ENCODE results near the gene PSMB7. TPM values are rescaled to one million over a fixed set of nuclear protein-coding genes. Genes with fewer than 3 reads are reported as not detected.

The PSMB7 gene
- total RNA-seq, 1 experiment from 2014 or later: 187 TPM

DNA sequence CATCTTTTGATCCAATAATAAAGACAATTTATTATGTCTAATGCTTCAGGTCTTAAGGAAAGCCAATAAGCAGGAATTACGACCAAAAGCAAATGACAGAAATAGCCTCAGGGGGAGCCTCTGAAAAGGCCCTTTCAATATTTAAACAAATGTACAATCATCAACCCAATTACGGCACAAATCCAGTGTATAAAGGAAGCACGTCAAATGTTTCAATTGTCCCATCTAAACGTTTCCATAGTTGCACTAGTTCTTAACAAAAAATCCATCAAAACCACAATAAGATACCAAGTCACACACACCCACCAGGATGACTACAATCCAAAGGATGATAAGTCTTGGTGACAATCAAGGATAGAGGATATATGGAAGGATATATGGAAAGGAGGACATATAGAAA, 41.9 kb downstream of the PSMB7 start (continued):
- TF ChIP-seq, protein P1, sequence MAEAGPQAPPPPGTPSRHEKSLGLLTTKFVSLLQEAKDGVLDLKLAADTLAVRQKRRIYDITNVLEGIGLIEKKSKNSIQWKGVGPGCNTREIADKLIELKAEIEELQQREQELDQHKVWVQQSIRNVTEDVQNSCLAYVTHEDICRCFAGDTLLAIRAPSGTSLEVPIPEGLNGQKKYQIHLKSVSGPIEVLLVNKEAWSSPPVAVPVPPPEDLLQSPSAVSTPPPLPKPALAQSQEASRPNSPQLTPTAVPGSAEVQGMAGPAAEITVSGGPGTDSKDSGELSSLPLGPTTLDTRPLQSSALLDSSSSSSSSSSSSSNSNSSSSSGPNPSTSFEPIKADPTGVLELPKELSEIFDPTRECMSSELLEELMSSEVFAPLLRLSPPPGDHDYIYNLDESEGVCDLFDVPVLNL (CRISPR knock-in tag; IDR thresholded peaks at IDR 0.05; ENCODE audit: borderline replicate concordance, low read depth): no peak
- no peak for TF ChIP-seq NFE2L1 (CRISPR knock-in tag; IDR thresholded peaks at IDR 0.05)
- TF ChIP-seq GRHL2 (CRISPR knock-in tag; IDR thresholded peaks at IDR 0.05; ENCODE audit: insufficient replicate concordance, severe bottlenecking): no peak
- no peak for TF ChIP-seq NFATC4 (CRISPR knock-in tag; IDR thresholded peaks at IDR 0.05)
- TF ChIP-seq, protein P2, sequence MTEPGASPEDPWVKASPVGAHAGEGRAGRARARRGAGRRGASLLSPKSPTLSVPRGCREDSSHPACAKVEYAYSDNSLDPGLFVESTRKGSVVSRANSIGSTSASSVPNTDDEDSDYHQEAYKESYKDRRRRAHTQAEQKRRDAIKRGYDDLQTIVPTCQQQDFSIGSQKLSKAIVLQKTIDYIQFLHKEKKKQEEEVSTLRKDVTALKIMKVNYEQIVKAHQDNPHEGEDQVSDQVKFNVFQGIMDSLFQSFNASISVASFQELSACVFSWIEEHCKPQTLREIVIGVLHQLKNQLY (CRISPR knock-in tag; IDR thresholded peaks at IDR 0.05): no peak
- TF ChIP-seq ZBTB21 (CRISPR knock-in tag; IDR thresholded peaks at IDR 0.05; ENCODE audit: borderline replicate concordance): no peak
- no peak for TF ChIP-seq ATF1 (CRISPR knock-in tag; IDR thresholded peaks at IDR 0.05)
- TF ChIP-seq, protein P3, sequence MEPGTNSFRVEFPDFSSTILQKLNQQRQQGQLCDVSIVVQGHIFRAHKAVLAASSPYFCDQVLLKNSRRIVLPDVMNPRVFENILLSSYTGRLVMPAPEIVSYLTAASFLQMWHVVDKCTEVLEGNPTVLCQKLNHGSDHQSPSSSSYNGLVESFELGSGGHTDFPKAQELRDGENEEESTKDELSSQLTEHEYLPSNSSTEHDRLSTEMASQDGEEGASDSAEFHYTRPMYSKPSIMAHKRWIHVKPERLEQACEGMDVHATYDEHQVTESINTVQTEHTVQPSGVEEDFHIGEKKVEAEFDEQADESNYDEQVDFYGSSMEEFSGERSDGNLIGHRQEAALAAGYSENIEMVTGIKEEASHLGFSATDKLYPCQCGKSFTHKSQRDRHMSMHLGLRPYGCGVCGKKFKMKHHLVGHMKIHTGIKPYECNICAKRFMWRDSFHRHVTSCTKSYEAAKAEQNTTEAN (CRISPR knock-in tag; IDR thresholded peaks at IDR 0.05): no peak
- TF ChIP-seq SMAD4 (CRISPR knock-in tag; IDR thresholded peaks at IDR 0.05): no peak
- TF ChIP-seq, protein P4, sequence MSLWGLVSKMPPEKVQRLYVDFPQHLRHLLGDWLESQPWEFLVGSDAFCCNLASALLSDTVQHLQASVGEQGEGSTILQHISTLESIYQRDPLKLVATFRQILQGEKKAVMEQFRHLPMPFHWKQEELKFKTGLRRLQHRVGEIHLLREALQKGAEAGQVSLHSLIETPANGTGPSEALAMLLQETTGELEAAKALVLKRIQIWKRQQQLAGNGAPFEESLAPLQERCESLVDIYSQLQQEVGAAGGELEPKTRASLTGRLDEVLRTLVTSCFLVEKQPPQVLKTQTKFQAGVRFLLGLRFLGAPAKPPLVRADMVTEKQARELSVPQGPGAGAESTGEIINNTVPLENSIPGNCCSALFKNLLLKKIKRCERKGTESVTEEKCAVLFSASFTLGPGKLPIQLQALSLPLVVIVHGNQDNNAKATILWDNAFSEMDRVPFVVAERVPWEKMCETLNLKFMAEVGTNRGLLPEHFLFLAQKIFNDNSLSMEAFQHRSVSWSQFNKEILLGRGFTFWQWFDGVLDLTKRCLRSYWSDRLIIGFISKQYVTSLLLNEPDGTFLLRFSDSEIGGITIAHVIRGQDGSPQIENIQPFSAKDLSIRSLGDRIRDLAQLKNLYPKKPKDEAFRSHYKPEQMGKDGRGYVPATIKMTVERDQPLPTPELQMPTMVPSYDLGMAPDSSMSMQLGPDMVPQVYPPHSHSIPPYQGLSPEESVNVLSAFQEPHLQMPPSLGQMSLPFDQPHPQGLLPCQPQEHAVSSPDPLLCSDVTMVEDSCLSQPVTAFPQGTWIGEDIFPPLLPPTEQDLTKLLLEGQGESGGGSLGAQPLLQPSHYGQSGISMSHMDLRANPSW (CRISPR knock-in tag; conservative IDR thresholded peaks at IDR 0.05; ENCODE audit: low read depth): no peak
- TF ChIP-seq MXD4 (CRISPR knock-in tag; IDR thresholded peaks at IDR 0.05; ENCODE audit: borderline replicate concordance): no peak
- TF ChIP-seq, protein P5, sequence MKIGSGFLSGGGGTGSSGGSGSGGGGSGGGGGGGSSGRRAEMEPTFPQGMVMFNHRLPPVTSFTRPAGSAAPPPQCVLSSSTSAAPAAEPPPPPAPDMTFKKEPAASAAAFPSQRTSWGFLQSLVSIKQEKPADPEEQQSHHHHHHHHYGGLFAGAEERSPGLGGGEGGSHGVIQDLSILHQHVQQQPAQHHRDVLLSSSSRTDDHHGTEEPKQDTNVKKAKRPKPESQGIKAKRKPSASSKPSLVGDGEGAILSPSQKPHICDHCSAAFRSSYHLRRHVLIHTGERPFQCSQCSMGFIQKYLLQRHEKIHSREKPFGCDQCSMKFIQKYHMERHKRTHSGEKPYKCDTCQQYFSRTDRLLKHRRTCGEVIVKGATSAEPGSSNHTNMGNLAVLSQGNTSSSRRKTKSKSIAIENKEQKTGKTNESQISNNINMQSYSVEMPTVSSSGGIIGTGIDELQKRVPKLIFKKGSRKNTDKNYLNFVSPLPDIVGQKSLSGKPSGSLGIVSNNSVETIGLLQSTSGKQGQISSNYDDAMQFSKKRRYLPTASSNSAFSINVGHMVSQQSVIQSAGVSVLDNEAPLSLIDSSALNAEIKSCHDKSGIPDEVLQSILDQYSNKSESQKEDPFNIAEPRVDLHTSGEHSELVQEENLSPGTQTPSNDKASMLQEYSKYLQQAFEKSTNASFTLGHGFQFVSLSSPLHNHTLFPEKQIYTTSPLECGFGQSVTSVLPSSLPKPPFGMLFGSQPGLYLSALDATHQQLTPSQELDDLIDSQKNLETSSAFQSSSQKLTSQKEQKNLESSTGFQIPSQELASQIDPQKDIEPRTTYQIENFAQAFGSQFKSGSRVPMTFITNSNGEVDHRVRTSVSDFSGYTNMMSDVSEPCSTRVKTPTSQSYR (CRISPR knock-in tag; IDR thresholded peaks at IDR 0.05): no peak
- TF ChIP-seq EMX1 (CRISPR knock-in tag; IDR thresholded peaks at IDR 0.05): no peak

DNA sequence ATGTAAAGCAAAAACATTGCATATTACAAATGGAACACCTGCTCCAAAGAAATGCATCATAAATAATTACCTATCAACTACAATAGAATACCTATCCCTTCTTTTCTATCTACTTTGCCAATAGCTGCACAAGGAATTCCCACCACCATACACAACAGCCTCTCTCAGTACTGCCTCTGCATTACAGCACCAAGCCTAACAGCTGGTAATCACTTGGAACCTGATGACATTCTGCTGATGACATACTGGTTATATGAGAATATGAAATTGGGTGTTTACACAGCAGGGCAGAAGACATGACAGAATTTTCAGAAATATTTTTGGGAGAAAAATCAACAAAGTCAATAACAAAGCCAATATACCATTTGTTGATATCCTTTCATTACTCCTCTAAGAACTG, 43.2 kb downstream of the PSMB7 start:
- Mint-ChIP-seq H3K36me3 (peaks cover 14% of the 10 kb centered on the region), H3K4me3 (no peak overlapping the region), H3K4me1 (peaks cover 34% of the 10 kb centered on the region), H3K27ac (peak overlapping the region; percentile 42; the same call in 1 of the 2 replicates), H3K9me3 (peaks cover 6% of the 10 kb centered on the region), H3K27me3 (ENCODE audit: low read depth) (no peaks in the 10 kb centered on the region)
- ChIA-PET POLR2A (interaction anchor here (0.6 kb wide), 1 partner anchor 752 kb away, joined by 3 read pairs; no protein-coding TSS in a partner anchor), CTCF (interaction anchor here (1.2 to 1.6 kb wide), 3 partner anchors 15 to 331 kb away, joined by 3 to 4 read pairs (median 3); no protein-coding TSS in a partner anchor)
- ATAC-seq (no peak), DNase-seq (ENCODE audit: low spot score) (no peak)
- TF ChIP-seq ATF1 (CRISPR knock-in tag; IDR thresholded peaks at IDR 0.05) (no peak), PRRX2 (CRISPR knock-in tag; IDR thresholded peaks at IDR 0.05) (no peak), ESRRA (CRISPR knock-in tag; IDR thresholded peaks at IDR 0.05; ENCODE audit: borderline replicate concordance) (no peak), TP53 (CRISPR knock-in tag; IDR thresholded peaks at IDR 0.05) (no peak), ZNF396 (CRISPR knock-in tag; IDR thresholded peaks at IDR 0.05; ENCODE audit: borderline replicate concordance) (no peak), ZNF219 (CRISPR knock-in tag; IDR thresholded peaks at IDR 0.05; ENCODE audit: borderline replicate concordance) (no peak)
- TF ChIP-seq, protein P6, sequence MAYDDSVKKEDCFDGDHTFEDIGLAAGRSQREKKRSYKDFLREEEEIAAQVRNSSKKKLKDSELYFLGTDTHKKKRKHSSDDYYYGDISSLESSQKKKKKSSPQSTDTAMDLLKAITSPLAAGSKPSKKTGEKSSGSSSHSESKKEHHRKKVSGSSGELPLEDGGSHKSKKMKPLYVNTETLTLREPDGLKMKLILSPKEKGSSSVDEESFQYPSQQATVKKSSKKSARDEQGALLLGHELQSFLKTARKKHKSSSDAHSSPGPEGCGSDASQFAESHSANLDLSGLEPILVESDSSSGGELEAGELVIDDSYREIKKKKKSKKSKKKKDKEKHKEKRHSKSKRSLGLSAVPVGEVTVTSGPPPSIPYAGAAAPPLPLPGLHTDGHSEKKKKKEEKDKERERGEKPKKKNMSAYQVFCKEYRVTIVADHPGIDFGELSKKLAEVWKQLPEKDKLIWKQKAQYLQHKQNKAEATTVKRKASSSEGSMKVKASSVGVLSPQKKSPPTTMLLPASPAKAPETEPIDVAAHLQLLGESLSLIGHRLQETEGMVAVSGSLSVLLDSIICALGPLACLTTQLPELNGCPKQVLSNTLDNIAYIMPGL (CRISPR knock-in tag; IDR thresholded peaks at IDR 0.05): no peak
- TF ChIP-seq, protein P7, sequence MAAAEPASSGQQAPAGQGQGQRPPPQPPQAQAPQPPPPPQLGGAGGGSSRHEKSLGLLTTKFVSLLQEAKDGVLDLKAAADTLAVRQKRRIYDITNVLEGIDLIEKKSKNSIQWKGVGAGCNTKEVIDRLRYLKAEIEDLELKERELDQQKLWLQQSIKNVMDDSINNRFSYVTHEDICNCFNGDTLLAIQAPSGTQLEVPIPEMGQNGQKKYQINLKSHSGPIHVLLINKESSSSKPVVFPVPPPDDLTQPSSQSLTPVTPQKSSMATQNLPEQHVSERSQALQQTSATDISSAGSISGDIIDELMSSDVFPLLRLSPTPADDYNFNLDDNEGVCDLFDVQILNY (CRISPR knock-in tag; IDR thresholded peaks at IDR 0.05): no peak
- TF ChIP-seq, protein P8, sequence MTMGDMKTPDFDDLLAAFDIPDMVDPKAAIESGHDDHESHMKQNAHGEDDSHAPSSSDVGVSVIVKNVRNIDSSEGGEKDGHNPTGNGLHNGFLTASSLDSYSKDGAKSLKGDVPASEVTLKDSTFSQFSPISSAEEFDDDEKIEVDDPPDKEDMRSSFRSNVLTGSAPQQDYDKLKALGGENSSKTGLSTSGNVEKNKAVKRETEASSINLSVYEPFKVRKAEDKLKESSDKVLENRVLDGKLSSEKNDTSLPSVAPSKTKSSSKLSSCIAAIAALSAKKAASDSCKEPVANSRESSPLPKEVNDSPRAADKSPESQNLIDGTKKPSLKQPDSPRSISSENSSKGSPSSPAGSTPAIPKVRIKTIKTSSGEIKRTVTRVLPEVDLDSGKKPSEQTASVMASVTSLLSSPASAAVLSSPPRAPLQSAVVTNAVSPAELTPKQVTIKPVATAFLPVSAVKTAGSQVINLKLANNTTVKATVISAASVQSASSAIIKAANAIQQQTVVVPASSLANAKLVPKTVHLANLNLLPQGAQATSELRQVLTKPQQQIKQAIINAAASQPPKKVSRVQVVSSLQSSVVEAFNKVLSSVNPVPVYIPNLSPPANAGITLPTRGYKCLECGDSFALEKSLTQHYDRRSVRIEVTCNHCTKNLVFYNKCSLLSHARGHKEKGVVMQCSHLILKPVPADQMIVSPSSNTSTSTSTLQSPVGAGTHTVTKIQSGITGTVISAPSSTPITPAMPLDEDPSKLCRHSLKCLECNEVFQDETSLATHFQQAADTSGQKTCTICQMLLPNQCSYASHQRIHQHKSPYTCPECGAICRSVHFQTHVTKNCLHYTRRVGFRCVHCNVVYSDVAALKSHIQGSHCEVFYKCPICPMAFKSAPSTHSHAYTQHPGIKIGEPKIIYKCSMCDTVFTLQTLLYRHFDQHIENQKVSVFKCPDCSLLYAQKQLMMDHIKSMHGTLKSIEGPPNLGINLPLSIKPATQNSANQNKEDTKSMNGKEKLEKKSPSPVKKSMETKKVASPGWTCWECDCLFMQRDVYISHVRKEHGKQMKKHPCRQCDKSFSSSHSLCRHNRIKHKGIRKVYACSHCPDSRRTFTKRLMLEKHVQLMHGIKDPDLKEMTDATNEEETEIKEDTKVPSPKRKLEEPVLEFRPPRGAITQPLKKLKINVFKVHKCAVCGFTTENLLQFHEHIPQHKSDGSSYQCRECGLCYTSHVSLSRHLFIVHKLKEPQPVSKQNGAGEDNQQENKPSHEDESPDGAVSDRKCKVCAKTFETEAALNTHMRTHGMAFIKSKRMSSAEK (CRISPR knock-in tag; IDR thresholded peaks at IDR 0.05; ENCODE audit: borderline replicate concordance): no peak

Measured in WTC11 (cell line).